Prostate gland (tissue), 2 donors: ENCODE results near the gene ADARB1.

Source experiments
- CTCF ChIP-seq, 4 experiments: fragments of 200-600 bp in 2 of 4; fragments of 450-650 bp in 2 of 4; sonication (generic) in 2 of 4; IDR thresholded peaks; 1 replicate in 3 of 4; 2 replicates in 1 of 4; pipeline ENCODE4 v1.5.1; 2016 to 2019; ENCODE audit warnings: antibody characterized with exemption in 4 of 4, mild to moderate bottlenecking in 2 of 4, moderate library complexity in 2 of 4
- POLR2A ChIP-seq: fragments of 450-650 bp; IDR thresholded peaks from one replicate; pipeline ENCODE4 v1.6.1; 2016; ENCODE audit warnings: antibody characterized with exemption, mild to moderate bottlenecking
- POLR2AphosphoS5 ChIP-seq: sonication (generic); formaldehyde crosslinking; IDR thresholded peaks from one replicate; pipeline ENCODE4 v1.6.1; 2017; ENCODE audit warnings: antibody characterized with exemption

DNA sequence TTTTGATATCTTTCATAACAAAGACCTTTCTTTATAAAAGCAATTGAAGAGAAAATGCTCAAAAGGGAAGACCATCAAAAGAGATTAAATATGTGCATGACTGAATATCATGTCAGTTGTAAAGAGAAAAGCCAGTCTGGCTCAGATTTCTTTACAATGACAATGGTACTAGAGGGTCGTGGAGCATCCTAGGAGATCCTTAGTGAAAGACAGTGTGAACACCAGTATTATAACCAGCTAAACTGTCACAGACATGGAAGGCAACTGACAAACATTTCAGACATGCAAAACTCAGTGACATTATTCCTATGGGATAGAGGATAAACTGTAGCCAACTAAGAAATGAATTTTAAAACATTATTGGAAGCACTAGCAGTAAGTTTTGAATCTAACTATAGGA, 27.1 kb upstream of the ADARB1 start:
- no peak for TF ChIP-seq POLR2A
- no peak for TF ChIP-seq CTCF (IDR thresholded peaks at IDR 0.05)
- no peak for TF ChIP-seq POLR2AphosphoS5
